ENCODE results near the gene CPT2.

Gene CPT2

DNA sequence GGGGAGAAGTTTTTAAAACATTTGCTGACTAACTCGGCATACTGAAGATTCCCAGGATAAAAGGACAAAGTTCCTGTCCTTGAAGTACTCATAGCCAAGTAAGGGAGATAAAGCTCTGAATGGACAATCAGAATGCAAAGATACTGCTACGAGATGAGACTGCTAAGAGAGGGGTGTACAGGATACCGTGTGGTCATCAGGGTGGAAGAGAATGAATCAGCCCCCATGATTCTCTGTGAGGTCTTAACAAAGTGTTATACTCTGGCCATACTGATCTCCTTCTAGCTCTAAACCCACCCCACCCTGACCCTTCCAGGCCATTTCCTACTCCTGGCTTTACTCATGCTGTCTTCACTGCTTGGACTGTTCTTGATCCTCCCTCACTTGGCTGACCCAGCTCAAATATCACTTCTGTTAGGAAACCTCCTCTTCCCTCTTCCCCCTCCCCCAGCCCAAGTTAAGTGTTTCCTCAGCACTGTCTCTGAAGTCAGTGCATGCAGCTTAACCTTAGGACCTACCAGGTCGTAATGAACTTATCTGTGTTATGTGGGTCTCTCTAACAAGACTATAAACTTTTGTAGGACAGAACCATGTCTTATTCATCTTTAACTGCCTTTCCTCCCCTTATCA is 57.5 kb downstream of the CPT2 start:
- TF ChIP-seq, protein P1, sequence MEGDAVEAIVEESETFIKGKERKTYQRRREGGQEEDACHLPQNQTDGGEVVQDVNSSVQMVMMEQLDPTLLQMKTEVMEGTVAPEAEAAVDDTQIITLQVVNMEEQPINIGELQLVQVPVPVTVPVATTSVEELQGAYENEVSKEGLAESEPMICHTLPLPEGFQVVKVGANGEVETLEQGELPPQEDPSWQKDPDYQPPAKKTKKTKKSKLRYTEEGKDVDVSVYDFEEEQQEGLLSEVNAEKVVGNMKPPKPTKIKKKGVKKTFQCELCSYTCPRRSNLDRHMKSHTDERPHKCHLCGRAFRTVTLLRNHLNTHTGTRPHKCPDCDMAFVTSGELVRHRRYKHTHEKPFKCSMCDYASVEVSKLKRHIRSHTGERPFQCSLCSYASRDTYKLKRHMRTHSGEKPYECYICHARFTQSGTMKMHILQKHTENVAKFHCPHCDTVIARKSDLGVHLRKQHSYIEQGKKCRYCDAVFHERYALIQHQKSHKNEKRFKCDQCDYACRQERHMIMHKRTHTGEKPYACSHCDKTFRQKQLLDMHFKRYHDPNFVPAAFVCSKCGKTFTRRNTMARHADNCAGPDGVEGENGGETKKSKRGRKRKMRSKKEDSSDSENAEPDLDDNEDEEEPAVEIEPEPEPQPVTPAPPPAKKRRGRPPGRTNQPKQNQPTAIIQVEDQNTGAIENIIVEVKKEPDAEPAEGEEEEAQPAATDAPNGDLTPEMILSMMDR (IDR thresholded peaks at IDR 0.05) = no peak

GRCh38 chr1:53255031-53255430 is 58.4 kb downstream of the CPT2 start:
- Histone ChIP-seq H3K4me3 (ENCODE audit: low read depth in 1 of 2, low read length in 1 of 2) (no peak overlapping the region), H3K36me3 (no peaks in the 10 kb centered on the region), H3K9me3 (no peaks in the 10 kb centered on the region), H3K27me3 (no peaks in the 10 kb centered on the region), H3K27ac (no peak overlapping the region), H3K4me1 (ENCODE audit: control insufficient read depth in 1 of 2, insufficient read depth in 1 of 2, low read depth in 1 of 2, low read length in 1 of 2) (no peaks in the 10 kb centered on the region)
- TF ChIP-seq, protein P1 (IDR thresholded peaks at IDR 0.05) = no peak

More for the DNA sequence above, 57.5 kb downstream of the CPT2 start:
- Histone ChIP-seq H3K4me3 (ENCODE audit: low read depth in 1 of 2, low read length in 1 of 2) (no peak overlapping the region), H3K36me3 (no peaks in the 10 kb centered on the region), H3K9me3 (no peaks in the 10 kb centered on the region), H3K27me3 (no peaks in the 10 kb centered on the region), H3K27ac (no peak overlapping the region), H3K4me1 (ENCODE audit: control insufficient read depth in 1 of 2, insufficient read depth in 1 of 2, low read depth in 1 of 2, low read length in 1 of 2) (no peaks in the 10 kb centered on the region)

DNA sequence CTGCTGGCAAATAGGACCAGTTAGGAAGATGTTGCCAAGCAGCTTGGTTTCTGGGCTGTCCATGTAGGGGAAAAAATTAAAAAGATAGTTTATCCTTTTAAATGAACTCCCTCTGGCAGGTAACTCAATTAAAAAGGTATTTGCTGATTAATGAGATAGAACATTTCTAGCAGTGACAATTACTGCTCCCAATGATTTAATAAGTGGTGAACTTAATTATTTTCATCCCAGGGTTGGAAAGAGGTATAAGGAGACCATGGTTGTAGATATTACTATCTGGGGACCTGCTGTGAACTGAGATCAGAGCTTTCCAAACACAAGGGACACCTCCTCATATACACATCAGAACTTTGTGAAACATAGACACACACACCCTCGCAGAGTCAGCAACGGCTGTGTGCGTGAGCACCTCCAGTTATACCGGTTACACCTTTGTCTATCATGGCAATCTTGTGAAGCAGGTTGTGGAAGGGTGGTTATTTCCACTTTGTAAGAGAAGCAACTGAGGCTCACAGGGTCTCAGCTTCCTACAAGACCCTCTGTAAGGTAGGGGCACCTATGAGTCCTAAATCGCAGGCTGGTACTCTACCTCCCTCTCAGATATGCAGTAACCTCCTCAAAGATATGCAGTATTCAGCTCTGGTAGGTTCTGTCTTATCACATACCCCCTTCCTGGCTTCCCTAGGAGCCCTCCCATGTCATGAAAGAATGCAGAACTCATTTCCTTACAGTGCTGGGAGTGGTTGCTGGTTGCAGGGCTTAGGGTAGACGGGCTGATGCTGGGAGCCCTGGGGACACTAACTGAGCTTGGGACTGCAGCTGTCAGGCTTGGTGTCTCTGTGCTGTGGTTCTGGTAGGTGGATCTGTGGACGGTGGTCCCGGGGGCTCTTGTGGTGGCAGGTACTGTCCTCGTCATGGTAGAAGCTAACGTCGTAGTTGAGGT is 60.2 kb downstream of the CPT2 start:
- TF ChIP-seq, protein P1 (IDR thresholded peaks at IDR 0.05) = no peak
- Histone ChIP-seq H3K36me3 (no peaks in the 10 kb centered on the region), H3K27ac (no peak overlapping the region), H3K4me1 (ENCODE audit: control insufficient read depth in 1 of 2, insufficient read depth in 1 of 2, low read depth in 1 of 2, low read length in 1 of 2) (no peaks in the 10 kb centered on the region), H3K4me3 (ENCODE audit: low read depth in 1 of 2, low read length in 1 of 2) (no peak overlapping the region), H3K27me3 (no peaks in the 10 kb centered on the region), H3K9me3 (no peaks in the 10 kb centered on the region)

GRCh38 chr1:53257454-53258081 is 60.9 kb downstream of the CPT2 start:
- Histone ChIP-seq H3K4me1 (ENCODE audit: control insufficient read depth in 1 of 2, insufficient read depth in 1 of 2, low read depth in 1 of 2, low read length in 1 of 2) (no peaks in the 10 kb centered on the region), H3K27me3 (no peaks in the 10 kb centered on the region), H3K36me3 (no peaks in the 10 kb centered on the region), H3K27ac (no peak overlapping the region), H3K9me3 (no peaks in the 10 kb centered on the region), H3K4me3 (ENCODE audit: low read depth in 1 of 2, low read length in 1 of 2) (no peak overlapping the region)
- TF ChIP-seq, protein P1 (IDR thresholded peaks at IDR 0.05) = no peak

- Histone ChIP-seq H3K4me3 (ENCODE audit: low read depth in 1 of 2, low read length in 1 of 2) (no peak overlapping the region), H3K9me3 (no peaks in the 10 kb centered on the region), H3K36me3 (no peaks in the 10 kb centered on the region), H3K27ac (no peak overlapping the region), H3K4me1 (ENCODE audit: control insufficient read depth in 1 of 2, insufficient read depth in 1 of 2, low read depth in 1 of 2, low read length in 1 of 2) (no peaks in the 10 kb centered on the region), H3K27me3 (no peaks in the 10 kb centered on the region)
- TF ChIP-seq, protein P1 (IDR thresholded peaks at IDR 0.05) = no peak
Measured at GRCh38 chr1:53258216-53258615, 61.6 kb downstream of the CPT2 start.
